ENCODE data around the gene ZSCAN26. TPM values are rescaled to one million over a fixed set of nuclear protein-coding genes. Genes with fewer than 3 reads are reported as not detected.
"Not testable (repeated sequence)": the region's sequence is repeated elsewhere in the genome, so short reads cannot be mapped to it uniquely, and the experiment has no call there.

Gene ZSCAN26
- total RNA-seq, 1 donor from 2014 or later, result 40.5 TPM

GRCh38 chr6:28303570-28303969 lies 36.6 kb downstream of the ZSCAN26 start:
- H3K4me2 ChIP-seq, result no peak overlapping the region
- H2AFZ ChIP-seq (replicated peaks), result no peak overlapping the region
- H3K27ac ChIP-seq, result no peak overlapping the region
- H3K27me3 Mint-ChIP-seq (ENCODE audit: insufficient read depth, low read depth), result no peaks in the 10 kb centered on the region
- no peaks in the 10 kb centered on the region for H3F3A ChIP-seq (ENCODE audit: low read depth)
- H3K9ac ChIP-seq, result no peak overlapping the region
- no peaks in the 10 kb centered on the region for H3K4me1 Mint-ChIP-seq
- no peak overlapping the region for H3K4me3 ChIP-seq
- DNase-seq (ENCODE audit: low spot score), result no peak
- H3K4me3 Mint-ChIP-seq, result no peak overlapping the region
- H3K36me3 Mint-ChIP-seq, result peaks cover 15% of the 10 kb centered on the region
- H3K27ac Mint-ChIP-seq, result no peak overlapping the region
- H3K9me3 ChIP-seq (ENCODE audit: low read depth), result no peaks in the 10 kb centered on the region
- peaks cover 4% of the 10 kb centered on the region for H3K9me3 Mint-ChIP-seq
- no peak for TF ChIP-seq CTCF (IDR thresholded peaks at IDR 0.05)
- no peak for TF ChIP-seq EZH2phosphoT487 (IDR thresholded peaks at IDR 0.05)
- no peak for TF ChIP-seq EZH2 (IDR thresholded peaks at IDR 0.05)
- no peaks in the 10 kb centered on the region for H3K36me3 ChIP-seq
- H4K20me1 ChIP-seq (ENCODE audit: low read depth), result no peaks in the 10 kb centered on the region
- no peaks in the 10 kb centered on the region for H3K27me3 ChIP-seq
- no peaks in the 10 kb centered on the region for H3K4me1 ChIP-seq
- H3K79me2 ChIP-seq (ENCODE audit: low read depth), result no peaks in the 10 kb centered on the region

- H3K4me1 ChIP-seq; DNase-seq (ENCODE audit: low spot score); H3K27me3 Mint-ChIP-seq (ENCODE audit: insufficient read depth, low read depth); H3F3A ChIP-seq (ENCODE audit: low read depth); H3K4me2 ChIP-seq; H3K4me3 Mint-ChIP-seq; H3K79me2 ChIP-seq (ENCODE audit: low read depth); H3K4me1 Mint-ChIP-seq; H3K27ac ChIP-seq; H3K27me3 ChIP-seq; H2AFZ ChIP-seq (replicated peaks); H3K9ac ChIP-seq; H3K36me3 Mint-ChIP-seq; H3K27ac Mint-ChIP-seq; H4K20me1 ChIP-seq (ENCODE audit: low read depth); H3K9me3 ChIP-seq (ENCODE audit: low read depth); H3K36me3 ChIP-seq; H3K4me3 ChIP-seq: not testable (repeated sequence)
- H3K9me3 Mint-ChIP-seq, result peaks cover 13% of the 10 kb centered on the region
These were observed 39.4 kb downstream of the ZSCAN26 start for GRCh38 chr6:28306363-28306762.

- Mint-ChIP-seq H3K4me3 (no peak overlapping the region), H3K27ac (no peak overlapping the region), H3K27me3 (ENCODE audit: insufficient read depth, low read depth) (no peaks in the 10 kb centered on the region), H3K9me3 (peaks cover 13% of the 10 kb centered on the region), H3K4me1 (no peaks in the 10 kb centered on the region), H3K36me3 (peaks cover 13% of the 10 kb centered on the region)
- Histone ChIP-seq H3K9ac (no peak overlapping the region), H3K9me3 (ENCODE audit: low read depth) (no peaks in the 10 kb centered on the region), H3K27me3 (no peaks in the 10 kb centered on the region), H3K36me3 (no peaks in the 10 kb centered on the region), H3K79me2 (ENCODE audit: low read depth) (no peaks in the 10 kb centered on the region), H3K27ac (no peak overlapping the region), H4K20me1 (ENCODE audit: low read depth) (no peaks in the 10 kb centered on the region), H3K4me3 (no peak overlapping the region), H2AFZ (replicated peaks) (no peak overlapping the region), H3K4me2 (no peak overlapping the region), H3F3A (ENCODE audit: low read depth) (no peaks in the 10 kb centered on the region), H3K4me1 (no peaks in the 10 kb centered on the region)
- TF ChIP-seq CTCF (IDR thresholded peaks at IDR 0.05), result no peak
- TF ChIP-seq EZH2phosphoT487 (IDR thresholded peaks at IDR 0.05), result no peak
- TF ChIP-seq EZH2 (IDR thresholded peaks at IDR 0.05), result no peak
- DNase-seq (ENCODE audit: low spot score), result peak; percentile 39
These were observed 44.3 kb downstream of the ZSCAN26 start for GRCh38 chr6:28311139-28311823.

GRCh38 chr6:28312939-28313338 lies 46.0 kb downstream of the ZSCAN26 start:
- no peak overlapping the region for H3K9ac ChIP-seq
- H3K79me2 ChIP-seq (ENCODE audit: low read depth), result no peaks in the 10 kb centered on the region
- no peak overlapping the region for H3K27ac ChIP-seq
- peaks cover 8% of the 10 kb centered on the region for H3K9me3 Mint-ChIP-seq
- no peaks in the 10 kb centered on the region for H3K4me1 ChIP-seq
- H3K27ac Mint-ChIP-seq, result no peak overlapping the region
- H3K4me3 ChIP-seq, result no peak overlapping the region
- H3K27me3 Mint-ChIP-seq (ENCODE audit: insufficient read depth, low read depth), result no peaks in the 10 kb centered on the region
- TF ChIP-seq CTCF (IDR thresholded peaks at IDR 0.05) (no peak), EZH2 (IDR thresholded peaks at IDR 0.05) (no peak), EZH2phosphoT487 (IDR thresholded peaks at IDR 0.05) (no peak)
- H3K9me3 ChIP-seq (ENCODE audit: low read depth), result no peaks in the 10 kb centered on the region
- no peaks in the 10 kb centered on the region for H4K20me1 ChIP-seq (ENCODE audit: low read depth)
- H3K36me3 Mint-ChIP-seq, result peaks cover 13% of the 10 kb centered on the region
- no peak overlapping the region for H2AFZ ChIP-seq (replicated peaks)
- no peak overlapping the region for H3K4me3 Mint-ChIP-seq
- H3F3A ChIP-seq (ENCODE audit: low read depth), result no peaks in the 10 kb centered on the region
- H3K36me3 ChIP-seq, result no peaks in the 10 kb centered on the region
- no peaks in the 10 kb centered on the region for H3K4me1 Mint-ChIP-seq
- H3K4me2 ChIP-seq, result no peak overlapping the region
- no peak for DNase-seq (ENCODE audit: low spot score)
- H3K27me3 ChIP-seq, result no peaks in the 10 kb centered on the region

Data from neural progenitor cell (in vitro differentiated cells).